Measurements from ENCODE around the gene NRIP1. TPM values are rescaled to one million over a fixed set of nuclear protein-coding genes. Genes with fewer than 3 reads are reported as not detected.

Gene NRIP1
- total RNA-seq, 1 experiment from 2014 or later = 14.6 TPM

DNA sequence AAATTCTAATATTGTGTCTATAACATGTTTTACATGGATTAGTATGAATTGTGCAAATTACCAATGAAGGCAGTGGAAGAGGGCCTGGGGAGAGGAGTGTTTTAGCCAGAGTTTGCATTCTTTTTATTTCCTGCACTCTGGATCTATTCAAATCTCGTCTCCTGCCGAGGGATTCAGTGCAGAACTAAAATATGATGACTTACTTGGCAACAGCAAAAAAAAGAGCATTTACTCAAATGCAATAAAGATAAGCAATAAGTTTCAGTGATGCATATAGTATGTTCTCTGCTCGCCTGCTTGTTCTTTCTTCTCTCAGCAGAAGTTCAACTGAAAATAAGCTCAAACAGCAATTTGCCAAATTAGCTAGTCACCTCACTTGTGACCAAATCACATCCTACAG is 33.4 kb upstream of the NRIP1 start:
- Histone ChIP-seq H3K27me3 (replicated peaks; ENCODE audit: insufficient read depth, low read depth, low read length, poor library complexity) (no peaks in the 10 kb centered on the region), H3K27ac (ENCODE audit: low read depth, low read length, poor library complexity, severe bottlenecking) (no peak overlapping the region), H3K9me3 (ENCODE audit: low read depth, low read length, poor library complexity, severe bottlenecking) (no peaks in the 10 kb centered on the region), H3K4me3 (ENCODE audit: low read depth, low read length, poor library complexity, severe bottlenecking) (no peak overlapping the region), H3K4me1 (ENCODE audit: insufficient read depth, low read length, poor library complexity, severe bottlenecking) (peaks cover 6% of the 10 kb centered on the region), H3K36me3 (ENCODE audit: insufficient read depth, low read length, poor library complexity, severe bottlenecking) (no peaks in the 10 kb centered on the region)
- ChIA-PET CTCF (no interaction called here), POLR2A (ENCODE audit: low non-redundant PET) (no interaction called here)
- no TSS peak for BruUV-seq (replicated peaks)
- TF ChIP-seq, protein P1, sequence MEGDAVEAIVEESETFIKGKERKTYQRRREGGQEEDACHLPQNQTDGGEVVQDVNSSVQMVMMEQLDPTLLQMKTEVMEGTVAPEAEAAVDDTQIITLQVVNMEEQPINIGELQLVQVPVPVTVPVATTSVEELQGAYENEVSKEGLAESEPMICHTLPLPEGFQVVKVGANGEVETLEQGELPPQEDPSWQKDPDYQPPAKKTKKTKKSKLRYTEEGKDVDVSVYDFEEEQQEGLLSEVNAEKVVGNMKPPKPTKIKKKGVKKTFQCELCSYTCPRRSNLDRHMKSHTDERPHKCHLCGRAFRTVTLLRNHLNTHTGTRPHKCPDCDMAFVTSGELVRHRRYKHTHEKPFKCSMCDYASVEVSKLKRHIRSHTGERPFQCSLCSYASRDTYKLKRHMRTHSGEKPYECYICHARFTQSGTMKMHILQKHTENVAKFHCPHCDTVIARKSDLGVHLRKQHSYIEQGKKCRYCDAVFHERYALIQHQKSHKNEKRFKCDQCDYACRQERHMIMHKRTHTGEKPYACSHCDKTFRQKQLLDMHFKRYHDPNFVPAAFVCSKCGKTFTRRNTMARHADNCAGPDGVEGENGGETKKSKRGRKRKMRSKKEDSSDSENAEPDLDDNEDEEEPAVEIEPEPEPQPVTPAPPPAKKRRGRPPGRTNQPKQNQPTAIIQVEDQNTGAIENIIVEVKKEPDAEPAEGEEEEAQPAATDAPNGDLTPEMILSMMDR (conservative IDR thresholded peaks at IDR 0.05; ENCODE audit: low read depth, low read length) = no peak
- intact Hi-C loops (cut with micrococcal nuclease; ENCODE audit: unreplicated experiment) = no loop called here
- DNase-seq (ENCODE audit: low spot score) = no peak

DNA sequence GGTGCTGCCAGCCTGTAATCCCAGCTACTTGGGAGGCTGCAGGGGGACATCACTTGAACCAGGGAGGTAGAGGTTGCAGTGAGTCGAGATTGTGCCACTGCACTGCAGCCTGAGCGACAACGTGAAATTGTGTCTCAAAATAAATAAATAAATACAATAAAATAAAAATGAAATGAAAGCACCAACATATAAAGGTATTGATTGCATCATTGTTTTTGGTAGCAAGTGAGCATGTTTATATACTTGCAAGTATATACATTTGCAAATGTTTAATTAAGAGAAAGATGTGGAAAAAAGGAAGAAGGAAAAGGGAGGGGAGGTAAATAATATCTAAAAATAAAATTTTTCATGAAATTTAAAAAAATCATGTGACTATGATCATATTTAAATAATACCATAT is 32.8 kb upstream of the NRIP1 start:
- TF ChIP-seq EZH2 (IDR thresholded peaks at IDR 0.05; ENCODE audit: borderline replicate concordance, low read depth, low read length, poor library complexity, severe bottlenecking) = no peak
- TF ChIP-seq, protein P1 (conservative IDR thresholded peaks at IDR 0.05; ENCODE audit: low read depth, low read length) = no peak
- POLR2A ChIA-PET (ENCODE audit: low non-redundant PET) = no interaction called here

DNA sequence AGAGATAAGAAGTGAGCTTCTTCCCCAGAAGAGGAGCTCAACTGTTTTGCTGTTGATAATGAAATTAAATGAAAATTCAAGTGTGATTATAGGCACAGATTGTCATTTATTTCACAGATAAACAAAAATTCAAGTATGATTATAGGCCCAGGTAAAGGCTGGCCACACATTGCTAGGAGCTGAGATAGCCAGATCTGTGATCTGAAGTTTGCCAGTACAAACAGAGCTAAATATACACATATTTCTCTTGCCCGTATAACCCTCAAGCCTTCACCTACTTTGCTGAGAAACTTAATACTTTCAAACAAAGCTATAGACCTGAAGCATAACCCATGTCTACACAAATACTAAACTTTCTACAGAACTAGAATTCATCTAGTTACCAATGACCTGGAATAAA is 31.3 kb upstream of the NRIP1 start:
- H3K27ac ChIP-seq (ENCODE audit: low read depth, low read length, poor library complexity, severe bottlenecking) = no peak overlapping the region
- BruUV-seq (replicated peaks) = no TSS peak
- H3K27me3 ChIP-seq (replicated peaks; ENCODE audit: insufficient read depth, low read depth, low read length, poor library complexity) = no peaks in the 10 kb centered on the region
- no peaks in the 10 kb centered on the region for H3K9me3 ChIP-seq (ENCODE audit: low read depth, low read length, poor library complexity, severe bottlenecking)
- TF ChIP-seq, protein P1 (conservative IDR thresholded peaks at IDR 0.05; ENCODE audit: low read depth, low read length) = no peak
- no peak for TF ChIP-seq EZH2 (IDR thresholded peaks at IDR 0.05; ENCODE audit: borderline replicate concordance, low read depth, low read length, poor library complexity, severe bottlenecking)
- H3K36me3 ChIP-seq (ENCODE audit: insufficient read depth, low read length, poor library complexity, severe bottlenecking) = no peaks in the 10 kb centered on the region
- H3K4me3 ChIP-seq (ENCODE audit: low read depth, low read length, poor library complexity, severe bottlenecking) = no peak overlapping the region
- POLR2A ChIA-PET (ENCODE audit: low non-redundant PET) = no interaction called here
- DNase-seq (ENCODE audit: low spot score) = no peak
- intact Hi-C loops (cut with micrococcal nuclease; ENCODE audit: unreplicated experiment) = no loop called here
- CTCF ChIA-PET = no interaction called here
- H3K4me1 ChIP-seq (ENCODE audit: insufficient read depth, low read length, poor library complexity, severe bottlenecking) = peaks cover 6% of the 10 kb centered on the region

More for the DNA sequence above, 32.8 kb upstream of the NRIP1 start:
- H3K4me1 ChIP-seq (ENCODE audit: insufficient read depth, low read length, poor library complexity, severe bottlenecking) = peaks cover 6% of the 10 kb centered on the region
- no peak overlapping the region for H3K27ac ChIP-seq (ENCODE audit: low read depth, low read length, poor library complexity, severe bottlenecking)
- no peak overlapping the region for H3K4me3 ChIP-seq (ENCODE audit: low read depth, low read length, poor library complexity, severe bottlenecking)
- H3K27me3 ChIP-seq (replicated peaks; ENCODE audit: insufficient read depth, low read depth, low read length, poor library complexity) = no peaks in the 10 kb centered on the region
- no peaks in the 10 kb centered on the region for H3K36me3 ChIP-seq (ENCODE audit: insufficient read depth, low read length, poor library complexity, severe bottlenecking)
- CTCF ChIA-PET = no interaction called here
- H3K9me3 ChIP-seq (ENCODE audit: low read depth, low read length, poor library complexity, severe bottlenecking) = no peaks in the 10 kb centered on the region
- BruUV-seq (replicated peaks) = no TSS peak
- intact Hi-C loops (cut with micrococcal nuclease; ENCODE audit: unreplicated experiment) = no loop called here
- no peak for DNase-seq (ENCODE audit: low spot score)
